SK-N-SH (cell line): ENCODE measurements around the gene PCNX2. TPM values are rescaled to one million over a fixed set of nuclear protein-coding genes. Genes with fewer than 3 reads are reported as not detected.

Experiments
- CTCF ChIA-PET: fragments of 300-600, 350-600 bp; formaldehyde crosslinking; extraction: SDS; loops from one replicate; lab custom pipeline; 2021; lab: Yijun Ruan, JAX
- POLR2A ChIA-PET: fragments of 350-600 bp; sonication (Branson Sonifier 250); formaldehyde crosslinking; extraction: SDS; loops from one replicate; lab custom pipeline; 2020; ENCODE audit warnings: antibody characterized with exemption, inconsistent platforms; lab: Yijun Ruan, JAX
- DNase-seq: peaks from one replicate; pipeline ENCODE4 v3.0.0; 2012
- H2AFZ ChIP-seq: fragments of 200-600 bp; sonication (generic); 2 replicates; pipeline ENCODE4 v1.8.1; 2016; ENCODE audit warnings: antibody characterized with exemption, mild to moderate bottlenecking, low read depth
- H3F3A ChIP-seq: fragments of 200-600 bp; sonication (generic); replicated peaks from 2 replicates; pipeline ENCODE3; 2016; ENCODE audit warnings: antibody characterized with exemption, mild to moderate bottlenecking; ENCODE audit not compliant: insufficient read depth
- H3K27ac ChIP-seq, 2 experiments: fragments of 200-500 bp in 1 of 2; fragments of 200-600 bp in 1 of 2; sonication (Bioruptor generic) in 1 of 2; sonication (generic), shearing (Covaris generic) in 1 of 2; 2 replicates each; pipeline versions ENCODE4 v1.5.1 to v1.6.1; 2014 to 2016; ENCODE audit warnings: low read depth in 2 of 2, inconsistent platforms in 1 of 2, low read length in 1 of 2, mild to moderate bottlenecking in 1 of 2, mixed read lengths in 1 of 2
- H3K27me3 ChIP-seq: fragments of 200-600 bp; sonication (generic), shearing (Covaris generic); 2 replicates; pipeline ENCODE4 v1.6.1; 2016; ENCODE audit warnings: mixed run types; ENCODE audit not compliant: insufficient read depth
- H3K36me3 ChIP-seq, 2 experiments: fragments of 200-500 bp in 1 of 2; fragments of 200-600 bp in 1 of 2; sonication (Bioruptor generic) in 1 of 2; sonication (generic) in 1 of 2; replicated peaks in 1 of 2; 2 replicates each; pipeline versions ENCODE3 to v1.5.1; 2014 to 2016; ENCODE audit warnings: low read length in 1 of 2, mild to moderate bottlenecking in 1 of 2; ENCODE audit not compliant: insufficient read depth in 2 of 2, control insufficient read depth in 1 of 2
- H3K4me1 ChIP-seq, 2 experiments: fragments of 200-500 bp in 1 of 2; fragments of 200-600 bp in 1 of 2; sonication (Bioruptor generic) in 1 of 2; sonication (generic), shearing (Covaris generic) in 1 of 2; 2 replicates each; pipeline versions ENCODE4 v1.5.1 to v1.6.1; 2014 to 2016; ENCODE audit warnings: low read depth in 1 of 2, low read length in 1 of 2, mixed run types in 1 of 2; ENCODE audit not compliant: insufficient read depth in 2 of 2, control insufficient read depth in 1 of 2
- H3K4me2 ChIP-seq: fragments of 200-600 bp; sonication (generic), shearing (Covaris generic); 2 replicates; pipeline ENCODE4 v1.6.1; 2017; ENCODE audit warnings: mixed run types
- H3K4me3 ChIP-seq, 2 experiments: fragments of 200-500 bp in 1 of 2; fragments of 200-600 bp in 1 of 2; sonication (Bioruptor generic) in 1 of 2; sonication (generic), shearing (Covaris generic) in 1 of 2; 2 replicates each; pipeline versions ENCODE4 v1.5.1 to v1.8.1; 2014 to 2016; ENCODE audit warnings: low read depth in 2 of 2, inconsistent platforms in 1 of 2, low read length in 1 of 2, mild to moderate bottlenecking in 1 of 2, mixed read lengths in 1 of 2, moderate library complexity in 1 of 2
- H3K79me2 ChIP-seq: fragments of 200-600 bp; sonication (generic); 2 replicates; pipeline ENCODE4 v1.8.1; 2017; ENCODE audit warnings: mild to moderate bottlenecking; ENCODE audit not compliant: insufficient read depth
- H3K9ac ChIP-seq: fragments of 200-600 bp; sonication (generic); 2 replicates; pipeline ENCODE4 v1.6.1; 2017; ENCODE audit warnings: mixed run types
- H3K9me2 ChIP-seq: fragments of 200-600 bp; sonication (generic); 2 replicates; pipeline ENCODE4 v1.6.1; 2017; ENCODE audit warnings: mixed run types
- H3K9me3 ChIP-seq: fragments of 200-600 bp; sonication (generic); 2 replicates; pipeline ENCODE4 v1.6.1; 2017; ENCODE audit warnings: mixed run types, mild to moderate bottlenecking, moderate library complexity
- H4K20me1 ChIP-seq: fragments of 200-600 bp; sonication (generic); 2 replicates; pipeline ENCODE4 v1.6.1; 2017; ENCODE audit warnings: mild to moderate bottlenecking, mixed run types; ENCODE audit not compliant: insufficient read depth
- CTCF ChIP-seq: fragments of 200-600 bp; sonication (generic); IDR thresholded peaks from 2 replicates; pipeline ENCODE4 v1.6.1; 2017; ENCODE audit warnings: antibody characterized with exemption, mild to moderate bottlenecking, moderate library complexity
- ELF1 ChIP-seq: IDR thresholded peaks from 2 replicates; pipeline ENCODE4 v1.4.0; 2012
- EP300 ChIP-seq, 2 experiments: IDR thresholded peaks; 2 replicates each; pipeline versions ENCODE4 v1.4.0 to v1.6.1; 2012; ENCODE audit warnings: borderline replicate concordance in 1 of 2, low read depth in 1 of 2, low read length in 1 of 2
- EZH2phosphoT487 ChIP-seq: fragments of 200-600 bp; sonication (generic); IDR thresholded peaks from 2 replicates; pipeline ENCODE4 v1.6.1; 2017; ENCODE audit warnings: low read depth, mixed run types, mild to moderate bottlenecking, antibody characterized with exemption, moderate library complexity, borderline replicate concordance
- GATA2 ChIP-seq: sonication (generic); formaldehyde crosslinking; IDR thresholded peaks from 2 replicates; pipeline ENCODE4 v1.5.0; 2020; ENCODE audit warnings: mild to moderate bottlenecking, missing genetic modification reagents
- IRF3 ChIP-seq: fragments of 150-350 bp; IDR thresholded peaks from 2 replicates; pipeline ENCODE4 v1.6.1; 2016; ENCODE audit warnings: mild to moderate bottlenecking, low read depth, low read length
- MAX ChIP-seq: IDR thresholded peaks from 2 replicates; pipeline ENCODE4 v1.4.0; 2012; ENCODE audit warnings: low read depth
- MXI1 ChIP-seq: IDR thresholded peaks from 2 replicates; pipeline ENCODE4 v1.6.1; 2012; ENCODE audit warnings: mild to moderate bottlenecking, low read depth, low read length, improper control_type of control experiment
- RAD21 ChIP-seq: IDR thresholded peaks from 2 replicates; pipeline ENCODE4 v1.6.1; 2012; ENCODE audit warnings: mild to moderate bottlenecking, low read length
- RCOR1 ChIP-seq: fragments of 150-350 bp; IDR thresholded peaks from 2 replicates; pipeline ENCODE4 v1.6.1; 2017; ENCODE audit warnings: antibody characterized with exemption, low read length
- SMC3 ChIP-seq: IDR thresholded peaks from 2 replicates; pipeline ENCODE4 v1.6.1; 2012; ENCODE audit warnings: low read depth, low read length, improper control_type of control experiment
- TAF1 ChIP-seq: IDR thresholded peaks from 2 replicates; pipeline ENCODE4 v1.6.1; 2012; ENCODE audit warnings: low read depth, mild to moderate bottlenecking, low read length, moderate library complexity, borderline replicate concordance
- TCF12 ChIP-seq: IDR thresholded peaks from 2 replicates; pipeline ENCODE4 v1.4.0; 2012
- USF1 ChIP-seq: IDR thresholded peaks from 2 replicates; pipeline ENCODE4 v1.4.0; 2012; ENCODE audit warnings: low read depth, borderline replicate concordance
- USF2 ChIP-seq: fragments of 150-350 bp; IDR thresholded peaks from 2 replicates; pipeline ENCODE4 v1.6.1; 2017; ENCODE audit warnings: antibody characterized with exemption, low read length, low read depth, borderline replicate concordance
- YY1 ChIP-seq: IDR thresholded peaks from 2 replicates; pipeline ENCODE4 v1.4.0; 2012; ENCODE audit warnings: low read depth, mild to moderate bottlenecking
- WGBS: methylation state at CpG from one replicate; pipeline ENCODE4 v1.1.6; 2017; ENCODE audit warnings: low lambda C conversion rate; 5-methylcytosine and 5-hydroxymethylcytosine counted together
- polyA plus RNA-seq, 3 experiments: library from polyadenylated mRNA; depleted of rRNA; stranded (reverse); fragments of >200 nt; gene quantifications; 2 replicates each; pipeline ENCODE4 v1.2.3, GENCODE V29; 2012

The PCNX2 gene
- polyA plus RNA-seq, 1 of the 3 experiments (the other 2 are of a cell fraction): 10.6 TPM

- Histone ChIP-seq H3F3A (no peaks in the 10 kb centered on the region), H4K20me1 (no peaks in the 10 kb centered on the region), H3K9me3 (no peaks in the 10 kb centered on the region), H2AFZ (no peak overlapping the region), H3K27me3 (no peaks in the 10 kb centered on the region), H3K36me3 (no peaks in the 10 kb centered on the region), H3K9ac (no peak overlapping the region), H3K4me3 (no peak overlapping the region), H3K27ac (no peak overlapping the region), H3K4me2 (no peak overlapping the region), H3K79me2 (no peaks in the 10 kb centered on the region), H3K4me1 (peaks cover 0 to 4% of the 10 kb centered on the region in 2 experiments; a peak in 2 of 4 replicates), H3K9me2 (0 out of 2 replicates have a peak, but pooled peaks cover 4% of the 10 kb centered on the region)
- DNase-seq: no peak
- 86% methylated on average over 5 of the region's 5 CpGs for WGBS
- CTCF ChIA-PET: interaction anchor here (1.1 to 2.5 kb wide), 3 partner anchors 9 to 153 kb away, joined by 3 to 9 read pairs (median 4); no protein-coding TSS in a partner anchor
- POLR2A ChIA-PET: no interaction called here
- 0 out of 4 replicates have a peak, but pooled peaks of 1 of the 2 experiments have one; percentile 12 for TF ChIP-seq EP300 (IDR thresholded peaks at IDR 0.05; ENCODE audit: borderline replicate concordance in 1 of 2, low read depth in 1 of 2, low read length in 1 of 2)
- TF ChIP-seq EZH2phosphoT487: no peak
- TF ChIP-seq GATA2 (CRISPR knock-in tag): peak; percentile 61
These were observed 260.7 kb downstream of the PCNX2 start for GRCh38 chr1:233034836-233035235.

GRCh38 chr1:233033361-233033760 lies 262.2 kb downstream of the PCNX2 start:
- Histone ChIP-seq H3K27me3 (no peaks in the 10 kb centered on the region), H3K36me3 (no peaks in the 10 kb centered on the region), H3K9me3 (no peaks in the 10 kb centered on the region), H3K4me3 (no peak overlapping the region), H3F3A (no peaks in the 10 kb centered on the region), H3K79me2 (no peaks in the 10 kb centered on the region), H2AFZ (no peak overlapping the region), H3K4me1 (no peaks in the 10 kb centered on the region; a peak in 2 of 4 replicates), H3K9me2 (0 out of 2 replicates have a peak, but pooled peaks cover 5% of the 10 kb centered on the region), H4K20me1 (no peaks in the 10 kb centered on the region), H3K9ac (no peak overlapping the region), H3K4me2 (no peak overlapping the region), H3K27ac (no peak overlapping the region)
- ChIA-PET CTCF (no interaction called here), POLR2A (no interaction called here)
- WGBS: 88% methylated on average over 3 of the region's 3 CpGs
- TF ChIP-seq CTCF (no peak), TCF12 (no peak), EZH2phosphoT487 (no peak), IRF3 (no peak), MAX (no peak), RAD21 (no peak), USF1 (no peak), ELF1 (no peak), YY1 (no peak), MXI1 (no peak), EP300 (IDR thresholded peaks at IDR 0.05; ENCODE audit: borderline replicate concordance in 1 of 2, low read depth in 1 of 2, low read length in 1 of 2) (no peak), SMC3 (no peak), RCOR1 (no peak), USF2 (no peak), TAF1 (no peak)
- no peak for DNase-seq
